ENCODE measurements around the gene C2CD3. TPM values are rescaled to one million over a fixed set of nuclear protein-coding genes. Genes with fewer than 3 reads are reported as not detected.

C2CD3 gene
- total RNA-seq, 2 donors from 2014 or later = 19.9 to 25.7 TPM

DNA sequence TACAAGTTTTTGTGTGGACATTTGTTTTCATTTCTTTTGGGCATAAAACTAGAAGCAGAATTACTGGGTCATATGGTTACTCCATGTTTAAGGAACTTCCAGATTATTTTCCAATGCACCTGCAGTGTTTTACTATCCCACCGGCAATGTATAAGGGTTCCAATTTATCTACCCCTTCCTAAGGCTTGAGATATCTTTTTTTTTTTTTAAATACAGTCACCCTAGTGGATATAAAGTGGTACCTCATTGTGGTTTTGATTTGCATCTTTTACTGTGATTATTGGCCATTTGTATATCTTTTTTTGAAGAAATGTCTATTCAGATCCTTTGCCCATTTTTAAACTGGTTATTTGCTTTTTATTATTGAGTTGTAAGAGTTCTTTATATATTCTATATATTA, 127.4 kb downstream of the C2CD3 start:
- Histone ChIP-seq H3K27ac (no peak overlapping the region), H3K9me3 (no peaks in the 10 kb centered on the region), H3K9ac (ENCODE audit: low read depth in 2 of 2, low read length in 2 of 2) (no peak overlapping the region), H3K36me3 (no peaks in the 10 kb centered on the region), H3K4me1 (no peaks in the 10 kb centered on the region), H3K27me3 (no peaks in the 10 kb centered on the region), H3K4me3 (no peak overlapping the region)
- intact Hi-C loops (cut with DNase I) = no loop called here
- no peak for TF ChIP-seq CTCF (IDR thresholded peaks at IDR 0.05)
- DNase-seq = no peak

DNA sequence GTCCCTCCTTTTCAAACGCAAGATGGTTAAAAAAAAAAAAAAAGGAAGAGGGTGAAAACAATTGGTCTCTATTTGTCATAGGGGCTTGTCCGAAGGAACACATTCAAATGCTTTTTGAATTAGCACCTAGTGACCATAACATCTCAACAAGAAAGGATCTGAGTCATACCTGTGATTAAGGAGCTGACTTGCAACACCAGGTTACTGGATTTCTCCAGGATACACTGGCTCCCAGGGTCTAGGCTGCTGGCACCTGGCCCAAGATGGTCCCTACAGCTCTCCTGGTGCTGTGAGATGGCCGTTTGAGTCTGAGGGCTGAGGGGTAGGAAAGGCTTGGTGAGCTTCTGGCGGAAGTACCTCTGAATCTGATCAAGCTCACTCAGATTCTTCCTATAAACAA, 133.5 kb downstream of the C2CD3 start:
- Histone ChIP-seq H3K27ac (no peak overlapping the region), H3K36me3 (no peaks in the 10 kb centered on the region), H3K9ac (ENCODE audit: low read depth in 2 of 2, low read length in 2 of 2) (no peak overlapping the region)

DNA sequence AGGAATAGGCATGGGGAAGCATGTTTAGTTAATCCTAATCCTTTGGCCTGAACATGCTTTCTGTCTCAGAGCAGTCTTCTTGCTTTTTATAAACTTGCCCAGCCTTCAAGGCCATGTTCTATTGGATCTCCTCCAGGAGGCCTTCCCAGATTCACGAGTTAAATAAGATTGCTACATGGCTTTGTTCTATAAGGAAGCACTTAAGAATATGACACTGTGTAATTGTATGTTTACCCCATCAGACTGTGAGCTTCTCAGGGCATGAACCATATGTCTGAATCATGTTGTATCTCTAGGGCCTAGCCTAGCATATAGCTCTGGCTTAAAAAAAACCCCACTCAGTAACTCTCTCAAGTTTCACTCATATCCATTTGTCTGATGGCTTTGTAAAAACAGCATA, 135.5 kb downstream of the C2CD3 start:
- Histone ChIP-seq H3K4me3 (no peak overlapping the region), H3K9ac (ENCODE audit: low read depth in 2 of 2, low read length in 2 of 2) (no peak overlapping the region), H3K36me3 (no peaks in the 10 kb centered on the region), H3K9me3 (no peaks in the 10 kb centered on the region), H3K4me1 (no peaks in the 10 kb centered on the region), H3K27ac (no peak overlapping the region), H3K27me3 (no peaks in the 10 kb centered on the region)
- TF ChIP-seq CTCF (IDR thresholded peaks at IDR 0.05) = no peak
- DNase-seq = no peak
- intact Hi-C loops (cut with DNase I) = no loop called here

More for the DNA sequence above, 133.5 kb downstream of the C2CD3 start:
- no peak for TF ChIP-seq CTCF (IDR thresholded peaks at IDR 0.05)
- H3K4me3 ChIP-seq = no peak overlapping the region
- no peaks in the 10 kb centered on the region for H3K9me3 ChIP-seq
- no peaks in the 10 kb centered on the region for H3K4me1 ChIP-seq
- H3K27me3 ChIP-seq = no peaks in the 10 kb centered on the region
- intact Hi-C loops (cut with DNase I) = no loop called here
- no peak for DNase-seq

DNA sequence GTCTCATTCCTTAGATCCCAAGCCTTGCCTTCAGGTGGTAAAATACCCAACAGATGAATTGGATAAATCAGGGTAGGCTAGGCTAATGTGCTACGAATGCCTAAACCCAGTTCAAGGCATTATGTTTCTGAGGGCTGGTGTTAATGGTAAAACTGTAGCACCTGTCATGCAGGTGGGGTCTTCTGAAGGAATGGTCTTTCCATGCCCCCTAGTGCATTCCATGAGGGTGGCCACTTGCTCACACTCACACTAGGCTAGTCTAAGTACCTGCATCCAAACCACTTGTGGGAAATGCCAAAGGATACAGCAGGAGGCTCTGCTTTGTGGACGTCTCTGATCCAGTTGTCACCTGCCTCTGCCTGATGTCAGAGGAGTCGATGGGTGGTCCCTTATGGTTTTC, 137.8 kb downstream of the C2CD3 start:
- no peak overlapping the region for H3K27ac ChIP-seq
- H3K27me3 ChIP-seq = no peaks in the 10 kb centered on the region
- no peak overlapping the region for H3K9ac ChIP-seq (ENCODE audit: low read depth in 2 of 2, low read length in 2 of 2)
- no peak for DNase-seq
- no peak overlapping the region for H3K4me3 ChIP-seq
- TF ChIP-seq CTCF (IDR thresholded peaks at IDR 0.05) = no peak
- no peaks in the 10 kb centered on the region for H3K36me3 ChIP-seq
- no peaks in the 10 kb centered on the region for H3K4me1 ChIP-seq
- H3K9me3 ChIP-seq = no peaks in the 10 kb centered on the region
- intact Hi-C loops (cut with DNase I) = no loop called here

GRCh38 chr11:74030723-74031676, 139.8 kb downstream of the C2CD3 start:
- Histone ChIP-seq H3K9ac (ENCODE audit: low read depth in 2 of 2, low read length in 2 of 2) (no peak overlapping the region), H3K4me3 (no peak overlapping the region), H3K27ac (no peak overlapping the region), H3K27me3 (no peaks in the 10 kb centered on the region), H3K4me1 (no peaks in the 10 kb centered on the region), H3K36me3 (no peaks in the 10 kb centered on the region), H3K9me3 (no peaks in the 10 kb centered on the region)
- no peak for DNase-seq
- TF ChIP-seq CTCF (IDR thresholded peaks at IDR 0.05) = no peak
- intact Hi-C loops (cut with DNase I) = no loop called here

Data from colonic mucosa (tissue), 4 donors.